OCI-LY7 (cell line): ENCODE measurements around the gene UTP18. TPM values are rescaled to one million over a fixed set of nuclear protein-coding genes. Genes with fewer than 3 reads are reported as not detected.

Source experiments
- BruUV-seq: library from RNA; stranded (reverse); fragments of 400-500 nt; replicated peaks from 2 replicates; lab custom pipeline; 2021; lab: Mats Ljungman, UMichigan
- CTCF ChIA-PET: fragments of 300-600 bp; sonication (Branson Sonifier 250); formaldehyde crosslinking; loops from one replicate; lab custom pipeline; 2022; ENCODE audit warnings: antibody characterized with exemption; ENCODE audit not compliant: unreplicated experiment; lab: Charles Lee
- POLR2A ChIA-PET: fragments of 300-600 bp; sonication (Branson Sonifier 250); formaldehyde crosslinking; loops from one replicate; lab custom pipeline; 2022; ENCODE audit warnings: antibody characterized with exemption; lab: Charles Lee
- DNase-seq: peaks from one replicate; pipeline ENCODE4 v3.0.0-alpha.2; 2015; ENCODE audit warnings: low spot score
- H2AFZ ChIP-seq: fragments of 200-600 bp; sonication (generic), shearing (Covaris generic); 2 replicates; pipeline ENCODE4 v1.6.1; 2014; ENCODE audit warnings: mild to moderate bottlenecking, antibody characterized with exemption, low read length, moderate library complexity
- H3K27ac ChIP-seq: fragments of 200-600 bp; sonication (generic); 2 replicates; pipeline ENCODE4 v1.5.1; 2014; ENCODE audit warnings: mixed run types, low read depth, mild to moderate bottlenecking, moderate library complexity, low read length, inconsistent platforms; ENCODE audit not compliant: poor library complexity, severe bottlenecking
- H3K36me3 ChIP-seq: fragments of 200-600 bp; sonication (generic); 2 replicates; pipeline ENCODE4 v1.6.1; 2014; ENCODE audit warnings: mild to moderate bottlenecking, antibody characterized with exemption, low read length, moderate library complexity, mixed read lengths; ENCODE audit not compliant: insufficient read depth
- H3K4me1 ChIP-seq: fragments of 200-600 bp; sonication (generic); 2 replicates; pipeline ENCODE4 v1.5.1; 2014; ENCODE audit warnings: mild to moderate bottlenecking, low read length; ENCODE audit not compliant: insufficient read depth, poor library complexity, severe bottlenecking
- H3K4me2 ChIP-seq: fragments of 200-600 bp; sonication (generic); 2 replicates; pipeline ENCODE4 v1.6.1; 2014; ENCODE audit warnings: mild to moderate bottlenecking, low read length
- H3K4me3 ChIP-seq: fragments of 200-600 bp; sonication (generic); 2 replicates; pipeline ENCODE4 v1.5.1; 2014; ENCODE audit warnings: mild to moderate bottlenecking, low read depth, low read length; ENCODE audit not compliant: poor library complexity, severe bottlenecking
- H3K79me2 ChIP-seq: fragments of 200-600 bp; sonication (generic); 2 replicates; pipeline ENCODE4 v1.6.1; 2016; ENCODE audit warnings: low read depth, mild to moderate bottlenecking, low read length, moderate library complexity, mixed read lengths; ENCODE audit not compliant: insufficient read depth
- H3K9me2 ChIP-seq: fragments of 200-600 bp; sonication (generic); 2 replicates; pipeline ENCODE4 v1.6.1; 2016; ENCODE audit warnings: mild to moderate bottlenecking, low read length, mixed read lengths; ENCODE audit not compliant: insufficient read depth
- H3K9me3 ChIP-seq: fragments of 200-600 bp; sonication (generic); 2 replicates; pipeline ENCODE4 v1.6.1; 2014; ENCODE audit warnings: mild to moderate bottlenecking, mixed run types, low read length, mixed read lengths
- H4K20me1 ChIP-seq: fragments of 200-600 bp; sonication (generic); 2 replicates; pipeline ENCODE4 v1.6.1; 2014; ENCODE audit warnings: mild to moderate bottlenecking, antibody characterized with exemption, low read length, moderate library complexity, mixed read lengths; ENCODE audit not compliant: insufficient read depth
- CTCF ChIP-seq: fragments of 200-600 bp; sonication (generic); conservative IDR thresholded peaks from 2 replicates; pipeline ENCODE4 v1.5.1; 2014; ENCODE audit warnings: mild to moderate bottlenecking, antibody characterized with exemption, low read length, moderate library complexity, mixed read lengths
- EZH2phosphoT487 ChIP-seq: fragments of 200-600 bp; sonication (generic); IDR thresholded peaks from 2 replicates; pipeline ENCODE4 v1.6.1; 2018; ENCODE audit warnings: low read depth, borderline replicate concordance, mild to moderate bottlenecking, mixed run types, antibody characterized with exemption, low read length, moderate library complexity, mixed read lengths
- intact Hi-C: fragments of 100-400 bp; cut with micrococcal nuclease; formaldehyde crosslinking; loops from one replicate; pipeline ENCODE4 v1.10.0; 2022; ENCODE audit not compliant: unreplicated experiment
- total RNA-seq, 2 experiments: library from RNA; depleted of rRNA in 1 of 2; stranded (reverse); fragments of >200 nt in 1 of 2; shearing (Covaris generic) in 1 of 2; gene quantifications; 2 replicates each; pipeline ENCODE4 v1.2.3, GENCODE V29; 2014 to 2022

Gene UTP18
- total RNA-seq, 2 experiments from 2014 or later = 58.1 to 68.3 TPM

- ChIA-PET POLR2A (interaction anchor here (0.6 kb wide), 1 partner anchor 32 kb away, joined by 3 read pairs; no protein-coding TSS in a partner anchor), CTCF (no interaction called here)
- Histone ChIP-seq H3K4me2 (no peak overlapping the region), H3K4me1 (no peaks in the 10 kb centered on the region), H4K20me1 (0 out of 2 replicates have a peak, but pooled peaks cover 3% of the 10 kb centered on the region), H3K9me3 (no peaks in the 10 kb centered on the region), H3K4me3 (no peak overlapping the region), H3K79me2 (peaks cover 67% of the 10 kb centered on the region), H3K36me3 (peaks cover 99% of the 10 kb centered on the region), H3K27ac (no peak overlapping the region), H2AFZ (no peak overlapping the region), H3K9me2 (no peaks in the 10 kb centered on the region)
- no TSS peak for BruUV-seq
- intact Hi-C loops = loop anchor here (5.0 kb wide), 1 partner anchor 63 kb away; no protein-coding TSS in a partner anchor
- no peak for DNase-seq
- TF ChIP-seq EZH2phosphoT487 = no peak
- no peak for TF ChIP-seq CTCF
Observed at GRCh38 chr17:51270636-51271035, 10.3 kb downstream of the UTP18 start.

- H3K79me2 ChIP-seq = peaks cover 46% of the 10 kb centered on the region
- no peak overlapping the region for H3K4me2 ChIP-seq
- intact Hi-C loops = loop anchor here (5.0 kb wide), 1 partner anchor 66 kb away; no protein-coding TSS in a partner anchor
- CTCF ChIA-PET = no interaction called here
- no TSS peak for BruUV-seq
- no peaks in the 10 kb centered on the region for H3K9me3 ChIP-seq
- no peak for DNase-seq
- TF ChIP-seq EZH2phosphoT487 (no peak), CTCF (no peak)
- H4K20me1 ChIP-seq = no peaks in the 10 kb centered on the region
- H3K4me1 ChIP-seq = no peaks in the 10 kb centered on the region
- peaks cover 99% of the 10 kb centered on the region for H3K36me3 ChIP-seq
- no peak overlapping the region for H2AFZ ChIP-seq
- POLR2A ChIA-PET = interaction anchor here (0.6 to 1.4 kb wide), 7 partner anchors 12 to 1365 kb away, joined by 3 to 5 read pairs (median 4); partner anchors contain the start of gene UTP18
- no peaks in the 10 kb centered on the region for H3K9me2 ChIP-seq
- no peak overlapping the region for H3K4me3 ChIP-seq
- H3K27ac ChIP-seq = no peak overlapping the region
Observed at GRCh38 chr17:51272812-51273211, 12.5 kb downstream of the UTP18 start.

- Histone ChIP-seq H3K9me2 (no peaks in the 10 kb centered on the region), H3K4me3 (no peak overlapping the region), H3K36me3 (peaks cover 99% of the 10 kb centered on the region), H3K9me3 (no peaks in the 10 kb centered on the region), H2AFZ (no peak overlapping the region), H3K4me2 (no peak overlapping the region), H4K20me1 (no peaks in the 10 kb centered on the region), H3K4me1 (no peaks in the 10 kb centered on the region), H3K27ac (no peak overlapping the region), H3K79me2 (peaks cover 24% of the 10 kb centered on the region)
- intact Hi-C loops = no loop called here
- POLR2A ChIA-PET = no interaction called here
- DNase-seq = no peak
- TF ChIP-seq EZH2phosphoT487 = no peak
- no TSS peak for BruUV-seq
- CTCF ChIA-PET = no interaction called here
Observed at GRCh38 chr17:51275381-51275780, 15.0 kb downstream of the UTP18 start.
